ENCODE measurements around the gene SAMMSON. TPM values are rescaled to one million over a fixed set of nuclear protein-coding genes. Genes with fewer than 3 reads are reported as not detected.

The SAMMSON gene
- total and polyA plus RNA-seq, 9 of the 15 experiments (the other 6 are each of a cell fraction or from before 2014, with no cell fraction given), result 0.65 to 4.4 (median 1.9) TPM

DNA sequence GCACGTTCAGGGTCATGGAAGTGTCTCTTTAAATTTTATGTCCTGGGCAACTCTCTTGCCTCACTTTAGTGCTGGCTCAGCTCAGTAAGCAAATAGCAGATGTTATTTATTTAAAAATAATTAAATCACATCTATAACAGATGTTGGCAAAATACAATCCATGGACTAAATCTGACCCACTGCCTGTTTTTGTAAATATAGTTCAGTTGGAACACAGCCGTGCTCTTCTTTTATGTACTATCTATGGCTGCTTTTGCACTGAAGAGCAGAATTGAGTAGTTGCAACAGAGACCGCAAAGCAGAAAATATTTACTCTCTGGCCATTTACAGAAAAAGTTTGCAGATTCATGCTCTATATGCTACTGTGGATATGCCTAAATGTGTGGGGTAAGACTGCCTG, 79.2 kb downstream of the SAMMSON start:
- no TSS peak for BruUV-seq (replicated peaks)
- no peak overlapping the region for H3K27ac ChIP-seq (ENCODE audit: extremely low read depth, low read depth, low read length)
- 5% methylated on average over 3 of the region's 3 CpGs for WGBS (ENCODE audit: insufficient coverage, low coverage, missing lambda C conversion rate)
- no peaks in the 10 kb centered on the region for H3K4me1 ChIP-seq (replicated peaks in 1 of 2; ENCODE audit: control insufficient read depth in 2 of 2, insufficient read depth in 2 of 2, low read length in 2 of 2)
- intact Hi-C loops (cut with micrococcal nuclease), result no loop called here
- H2AFZ ChIP-seq (ENCODE audit: low read depth, low read length), result no peak overlapping the region
- no peaks in the 10 kb centered on the region for H3K9me1 ChIP-seq (ENCODE audit: control insufficient read depth, insufficient read depth, low read length)
- no peak for DNase-seq (ENCODE audit: extremely low read depth in 1 of 4, low spot score in 3 of 4)
- no peaks in the 10 kb centered on the region for H3K9me3 ChIP-seq (replicated peaks; ENCODE audit: control insufficient read depth, insufficient read depth, low read depth, low read length)
- H3K79me2 ChIP-seq (ENCODE audit: control insufficient read depth, insufficient read depth, low read length), result no peaks in the 10 kb centered on the region
- no peaks in the 10 kb centered on the region; a peak in 2 of 5 replicates for H3K27me3 ChIP-seq (ENCODE audit: control insufficient read depth in 2 of 2, insufficient read depth in 2 of 2, low read length in 2 of 2)
- no peak for FAIRE-seq
- in situ Hi-C loops (cut with MboI), result no loop called here
- H4K20me1 ChIP-seq (replicated peaks; ENCODE audit: control insufficient read depth, insufficient read depth, low read length), result no peaks in the 10 kb centered on the region
- POLR2A ChIA-PET, result no interaction called here
- no peaks in the 10 kb centered on the region for H3K36me3 ChIP-seq (ENCODE audit: control insufficient read depth, insufficient read depth, low read length)
- TF ChIP-seq DMBX1 (CRISPR knock-in tag; IDR thresholded peaks at IDR 0.05; ENCODE audit: borderline replicate concordance), result no peak
- no peak for TF ChIP-seq ZNF41 (CRISPR knock-in tag; conservative IDR thresholded peaks at IDR 0.05)
- TF ChIP-seq PCBP1 (IDR thresholded peaks at IDR 0.05; ENCODE audit: low read depth, low read length, poor library complexity, severe bottlenecking), result no peak
- TF ChIP-seq ZNF655 (CRISPR knock-in tag; IDR thresholded peaks at IDR 0.05), result no peak
- no peak for TF ChIP-seq ZNF584 (CRISPR knock-in tag; IDR thresholded peaks at IDR 0.05; ENCODE audit: low read depth)
- no peak for TF ChIP-seq U2AF2 (optimal IDR thresholded peaks at IDR 0.05; ENCODE audit: low read depth, low read length)
- TF ChIP-seq HDAC2 (IDR thresholded peaks at IDR 0.05), result no peak
- no peak for TF ChIP-seq RBM17 (IDR thresholded peaks at IDR 0.05; ENCODE audit: borderline replicate concordance, low read depth, low read length)
- TF ChIP-seq, protein P1, sequence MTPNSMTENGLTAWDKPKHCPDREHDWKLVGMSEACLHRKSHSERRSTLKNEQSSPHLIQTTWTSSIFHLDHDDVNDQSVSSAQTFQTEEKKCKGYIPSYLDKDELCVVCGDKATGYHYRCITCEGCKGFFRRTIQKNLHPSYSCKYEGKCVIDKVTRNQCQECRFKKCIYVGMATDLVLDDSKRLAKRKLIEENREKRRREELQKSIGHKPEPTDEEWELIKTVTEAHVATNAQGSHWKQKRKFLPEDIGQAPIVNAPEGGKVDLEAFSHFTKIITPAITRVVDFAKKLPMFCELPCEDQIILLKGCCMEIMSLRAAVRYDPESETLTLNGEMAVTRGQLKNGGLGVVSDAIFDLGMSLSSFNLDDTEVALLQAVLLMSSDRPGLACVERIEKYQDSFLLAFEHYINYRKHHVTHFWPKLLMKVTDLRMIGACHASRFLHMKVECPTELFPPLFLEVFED (CRISPR knock-in tag; conservative IDR thresholded peaks at IDR 0.05), result no peak
- TF ChIP-seq, protein P2, sequence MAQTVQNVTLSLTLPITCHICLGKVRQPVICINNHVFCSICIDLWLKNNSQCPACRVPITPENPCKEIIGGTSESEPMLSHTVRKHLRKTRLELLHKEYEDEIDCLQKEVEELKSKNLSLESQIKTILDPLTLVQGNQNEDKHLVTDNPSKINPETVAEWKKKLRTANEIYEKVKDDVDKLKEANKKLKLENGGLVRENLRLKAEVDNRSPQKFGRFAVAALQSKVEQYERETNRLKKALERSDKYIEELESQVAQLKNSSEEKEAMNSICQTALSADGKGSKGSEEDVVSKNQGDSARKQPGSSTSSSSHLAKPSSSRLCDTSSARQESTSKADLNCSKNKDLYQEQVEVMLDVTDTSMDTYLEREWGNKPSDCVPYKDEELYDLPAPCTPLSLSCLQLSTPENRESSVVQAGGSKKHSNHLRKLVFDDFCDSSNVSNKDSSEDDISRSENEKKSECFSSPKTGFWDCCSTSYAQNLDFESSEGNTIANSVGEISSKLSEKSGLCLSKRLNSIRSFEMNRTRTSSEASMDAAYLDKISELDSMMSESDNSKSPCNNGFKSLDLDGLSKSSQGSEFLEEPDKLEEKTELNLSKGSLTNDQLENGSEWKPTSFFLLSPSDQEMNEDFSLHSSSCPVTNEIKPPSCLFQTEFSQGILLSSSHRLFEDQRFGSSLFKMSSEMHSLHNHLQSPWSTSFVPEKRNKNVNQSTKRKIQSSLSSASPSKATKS (CRISPR knock-in tag; IDR thresholded peaks at IDR 0.05), result no peak
- TF ChIP-seq, protein P3, sequence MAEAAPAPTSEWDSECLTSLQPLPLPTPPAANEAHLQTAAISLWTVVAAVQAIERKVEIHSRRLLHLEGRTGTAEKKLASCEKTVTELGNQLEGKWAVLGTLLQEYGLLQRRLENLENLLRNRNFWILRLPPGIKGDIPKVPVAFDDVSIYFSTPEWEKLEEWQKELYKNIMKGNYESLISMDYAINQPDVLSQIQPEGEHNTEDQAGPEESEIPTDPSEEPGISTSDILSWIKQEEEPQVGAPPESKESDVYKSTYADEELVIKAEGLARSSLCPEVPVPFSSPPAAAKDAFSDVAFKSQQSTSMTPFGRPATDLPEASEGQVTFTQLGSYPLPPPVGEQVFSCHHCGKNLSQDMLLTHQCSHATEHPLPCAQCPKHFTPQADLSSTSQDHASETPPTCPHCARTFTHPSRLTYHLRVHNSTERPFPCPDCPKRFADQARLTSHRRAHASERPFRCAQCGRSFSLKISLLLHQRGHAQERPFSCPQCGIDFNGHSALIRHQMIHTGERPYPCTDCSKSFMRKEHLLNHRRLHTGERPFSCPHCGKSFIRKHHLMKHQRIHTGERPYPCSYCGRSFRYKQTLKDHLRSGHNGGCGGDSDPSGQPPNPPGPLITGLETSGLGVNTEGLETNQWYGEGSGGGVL (CRISPR knock-in tag; IDR thresholded peaks at IDR 0.05), result no peak
- TF ChIP-seq EGR1 (conservative IDR thresholded peaks at IDR 0.05), result no peak
- no peak overlapping the region for H3K4me2 ChIP-seq (ENCODE audit: insufficient read depth, low read length)
- H3K9ac ChIP-seq (ENCODE audit: insufficient read depth in 1 of 2, low read depth in 2 of 2, low read length in 2 of 2), result no peak overlapping the region
- CTCF ChIA-PET (ENCODE audit: low intra/inter-chr PET ratio), result no interaction called here
- ATAC-seq, result no peak
- no peak overlapping the region for H3K4me3 ChIP-seq

All from K562 (cell line).